ENCODE data around the gene TFG.

The TFG gene

DNA sequence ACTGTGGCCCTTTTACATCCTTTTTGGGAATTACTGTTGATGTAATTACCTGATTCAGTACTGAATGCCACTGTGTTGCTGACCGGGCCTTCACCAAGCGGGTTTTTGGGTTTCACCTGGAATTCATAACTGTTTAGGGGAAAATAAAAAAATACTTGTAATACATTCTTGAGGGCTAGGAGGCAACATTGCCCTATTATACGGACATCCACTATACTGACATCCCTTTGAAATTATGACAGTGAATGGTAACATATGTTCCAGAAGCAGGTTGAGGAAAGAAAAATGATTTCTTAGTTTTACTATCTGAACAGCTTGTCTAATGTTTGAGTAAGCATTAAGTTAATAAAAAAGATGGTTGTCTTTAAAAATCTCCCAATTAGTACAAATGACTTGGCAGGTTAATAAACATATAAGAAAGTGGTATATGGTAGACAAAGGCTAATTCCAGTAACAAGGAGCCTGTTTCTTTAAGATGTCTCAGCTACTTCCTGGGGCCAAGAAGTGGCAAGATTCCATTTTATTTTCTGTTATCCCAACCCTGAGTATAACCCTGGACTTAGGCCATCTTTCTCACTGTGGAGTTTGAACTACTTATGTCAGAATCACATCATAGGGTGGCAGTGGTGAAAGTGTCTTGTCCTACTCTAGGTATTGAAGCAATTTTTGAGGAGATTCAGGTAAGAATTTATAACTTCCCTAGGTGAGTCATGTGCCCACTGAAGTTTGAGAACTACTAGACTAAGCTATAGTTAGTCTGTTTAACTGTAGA is 45.5 kb downstream of the TFG start:
- Histone ChIP-seq H3K4me1 (ENCODE audit: control insufficient read depth, insufficient read depth, low read length) (peaks cover 50% of the 10 kb centered on the region), H3K4me3 (ENCODE audit: low read depth, low read length) (no peak overlapping the region), H3K36me3 (ENCODE audit: control insufficient read depth, insufficient read depth, low read length) (peaks cover 18% of the 10 kb centered on the region), H3K27me3 (ENCODE audit: control insufficient read depth, insufficient read depth, low read length) (no peaks in the 10 kb centered on the region), H3K27ac (ENCODE audit: low read depth, low read length) (no peak overlapping the region), H3K9ac (ENCODE audit: low read depth, low read length) (no peak overlapping the region), H3K9me3 (ENCODE audit: control insufficient read depth, insufficient read depth, low read length) (no peaks in the 10 kb centered on the region)

- H3K4me3 ChIP-seq (ENCODE audit: low read depth, low read length): no peak overlapping the region
- H3K9ac ChIP-seq (ENCODE audit: low read depth, low read length): no peak overlapping the region
- H3K27ac ChIP-seq (ENCODE audit: low read depth, low read length): no peak overlapping the region
- 0 out of 2 replicates have a peak, but pooled peaks cover 1% of the 10 kb centered on the region for H3K36me3 ChIP-seq (ENCODE audit: control insufficient read depth, insufficient read depth, low read length)
- no peaks in the 10 kb centered on the region for H3K9me3 ChIP-seq (ENCODE audit: control insufficient read depth, insufficient read depth, low read length)
- H3K4me1 ChIP-seq (ENCODE audit: control insufficient read depth, insufficient read depth, low read length): peaks cover 51% of the 10 kb centered on the region
- no peaks in the 10 kb centered on the region for H3K27me3 ChIP-seq (ENCODE audit: control insufficient read depth, insufficient read depth, low read length)
Measured at GRCh38 chr3:100756441-100756840, 47.1 kb downstream of the TFG start.

DNA sequence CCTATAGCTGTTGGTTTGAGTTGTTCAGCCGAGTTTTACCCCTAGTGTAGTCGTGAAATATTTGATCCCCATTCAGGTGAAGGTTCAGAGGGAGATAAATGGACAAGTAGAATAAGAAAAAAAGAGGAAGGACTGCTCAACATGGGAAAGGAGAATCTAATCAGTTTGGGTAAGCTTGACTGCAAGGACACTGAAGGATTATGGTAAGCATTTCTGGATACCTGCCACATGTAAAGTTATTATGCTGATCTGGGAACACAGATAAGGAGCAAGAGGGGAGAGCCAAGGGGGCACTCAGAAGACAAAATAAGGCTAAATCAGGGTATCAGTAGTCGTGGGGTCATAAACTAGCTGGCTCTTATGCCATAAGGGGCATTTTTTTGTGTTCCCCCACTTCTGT is 49.9 kb downstream of the TFG start:
- Histone ChIP-seq H3K4me3 (ENCODE audit: low read depth, low read length) (no peak overlapping the region), H3K36me3 (ENCODE audit: control insufficient read depth, insufficient read depth, low read length) (no peaks in the 10 kb centered on the region), H3K9ac (ENCODE audit: low read depth, low read length) (no peak overlapping the region), H3K27me3 (ENCODE audit: control insufficient read depth, insufficient read depth, low read length) (no peaks in the 10 kb centered on the region), H3K27ac (ENCODE audit: low read depth, low read length) (no peak overlapping the region), H3K4me1 (ENCODE audit: control insufficient read depth, insufficient read depth, low read length) (peaks cover 37% of the 10 kb centered on the region), H3K9me3 (ENCODE audit: control insufficient read depth, insufficient read depth, low read length) (no peaks in the 10 kb centered on the region)

GRCh38 chr3:100759950-100760349 is 50.7 kb downstream of the TFG start:
- Histone ChIP-seq H3K9ac (ENCODE audit: low read depth, low read length) (no peak overlapping the region), H3K4me3 (ENCODE audit: low read depth, low read length) (no peak overlapping the region), H3K27me3 (ENCODE audit: control insufficient read depth, insufficient read depth, low read length) (no peaks in the 10 kb centered on the region), H3K36me3 (ENCODE audit: control insufficient read depth, insufficient read depth, low read length) (no peaks in the 10 kb centered on the region), H3K27ac (ENCODE audit: low read depth, low read length) (no peak overlapping the region), H3K9me3 (ENCODE audit: control insufficient read depth, insufficient read depth, low read length) (no peaks in the 10 kb centered on the region), H3K4me1 (ENCODE audit: control insufficient read depth, insufficient read depth, low read length) (peaks cover 29% of the 10 kb centered on the region)

GRCh38 chr3:100760377-100760776 is 51.1 kb downstream of the TFG start:
- Histone ChIP-seq H3K4me3 (ENCODE audit: low read depth, low read length) (no peak overlapping the region), H3K4me1 (ENCODE audit: control insufficient read depth, insufficient read depth, low read length) (peaks cover 25% of the 10 kb centered on the region), H3K27me3 (ENCODE audit: control insufficient read depth, insufficient read depth, low read length) (no peaks in the 10 kb centered on the region), H3K36me3 (ENCODE audit: control insufficient read depth, insufficient read depth, low read length) (no peaks in the 10 kb centered on the region), H3K9me3 (ENCODE audit: control insufficient read depth, insufficient read depth, low read length) (no peaks in the 10 kb centered on the region), H3K27ac (ENCODE audit: low read depth, low read length) (no peak overlapping the region), H3K9ac (ENCODE audit: low read depth, low read length) (no peak overlapping the region)

DNA sequence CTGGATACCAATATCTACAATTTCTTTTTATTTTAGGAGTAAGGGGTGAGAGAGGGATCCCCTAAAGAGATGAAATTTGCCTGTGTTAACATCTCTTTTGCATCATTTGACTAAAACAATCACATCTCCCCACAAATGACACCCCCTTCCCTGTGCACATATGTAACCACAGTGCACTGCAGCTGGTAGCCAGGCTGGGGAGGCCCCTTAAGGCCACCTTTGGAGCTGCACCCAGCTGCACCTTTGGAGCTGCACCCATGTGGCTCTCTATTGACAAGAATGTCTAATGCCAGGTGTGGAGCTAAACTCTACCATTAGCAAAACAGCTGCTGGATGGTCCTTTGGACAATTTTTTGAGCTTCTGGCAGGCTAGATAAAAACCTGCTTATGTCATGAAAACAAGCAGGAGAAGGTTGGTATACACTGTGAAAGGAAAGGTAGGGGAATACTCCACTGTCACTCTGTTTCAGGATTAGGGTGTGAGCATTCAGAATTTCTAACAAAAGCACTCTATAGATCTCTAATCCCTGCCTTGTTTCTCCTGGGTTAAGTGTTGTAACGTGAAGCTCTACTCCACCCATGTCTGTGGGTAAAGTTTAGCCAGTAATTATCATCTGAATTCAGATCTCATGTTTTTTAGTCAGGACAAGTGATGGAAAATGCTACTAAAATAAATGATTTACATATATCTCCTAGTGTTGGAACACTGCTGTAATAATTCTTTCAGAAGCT is 52.1 kb downstream of the TFG start:
- Histone ChIP-seq H3K9me3 (ENCODE audit: control insufficient read depth, insufficient read depth, low read length) (no peaks in the 10 kb centered on the region), H3K36me3 (ENCODE audit: control insufficient read depth, insufficient read depth, low read length) (no peaks in the 10 kb centered on the region), H3K9ac (ENCODE audit: low read depth, low read length) (no peak overlapping the region), H3K4me3 (ENCODE audit: low read depth, low read length) (no peak overlapping the region), H3K27me3 (ENCODE audit: control insufficient read depth, insufficient read depth, low read length) (no peaks in the 10 kb centered on the region), H3K4me1 (ENCODE audit: control insufficient read depth, insufficient read depth, low read length) (peaks cover 25% of the 10 kb centered on the region), H3K27ac (ENCODE audit: low read depth, low read length) (no peak overlapping the region)

DNA sequence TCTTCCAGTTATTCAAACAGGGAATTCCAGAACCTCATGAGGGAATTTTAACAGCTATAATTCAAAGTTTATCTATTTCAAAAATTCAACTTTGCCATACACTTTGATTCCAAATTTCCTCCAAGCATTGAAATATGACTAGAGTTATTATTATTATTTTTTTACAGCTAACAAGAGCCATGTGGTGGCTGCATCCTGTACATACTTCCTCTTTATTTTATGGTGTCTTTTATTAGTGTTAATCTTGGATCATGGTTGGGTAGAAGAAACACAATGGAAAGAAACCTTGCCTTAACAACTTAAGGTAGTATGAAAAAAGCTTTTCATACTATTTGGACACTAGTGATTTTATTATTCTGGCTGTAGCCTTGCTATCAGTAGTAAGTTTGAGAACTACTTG is 52.7 kb downstream of the TFG start:
- no peak overlapping the region for H3K9ac ChIP-seq (ENCODE audit: low read depth, low read length)
- peaks cover 25% of the 10 kb centered on the region for H3K4me1 ChIP-seq (ENCODE audit: control insufficient read depth, insufficient read depth, low read length)
- H3K27ac ChIP-seq (ENCODE audit: low read depth, low read length): no peak overlapping the region
- H3K36me3 ChIP-seq (ENCODE audit: control insufficient read depth, insufficient read depth, low read length): no peaks in the 10 kb centered on the region
- no peaks in the 10 kb centered on the region for H3K9me3 ChIP-seq (ENCODE audit: control insufficient read depth, insufficient read depth, low read length)
- no peak overlapping the region for H3K4me3 ChIP-seq (ENCODE audit: low read depth, low read length)
- no peaks in the 10 kb centered on the region for H3K27me3 ChIP-seq (ENCODE audit: control insufficient read depth, insufficient read depth, low read length)

- Histone ChIP-seq H3K4me3 (ENCODE audit: low read depth, low read length) (no peak overlapping the region), H3K36me3 (ENCODE audit: control insufficient read depth, insufficient read depth, low read length) (no peaks in the 10 kb centered on the region), H3K27ac (ENCODE audit: low read depth, low read length) (no peak overlapping the region), H3K9ac (ENCODE audit: low read depth, low read length) (no peak overlapping the region), H3K9me3 (ENCODE audit: control insufficient read depth, insufficient read depth, low read length) (no peaks in the 10 kb centered on the region), H3K27me3 (ENCODE audit: control insufficient read depth, insufficient read depth, low read length) (no peaks in the 10 kb centered on the region), H3K4me1 (ENCODE audit: control insufficient read depth, insufficient read depth, low read length) (peaks cover 20% of the 10 kb centered on the region)
Measured at GRCh38 chr3:100765437-100765975, 56.2 kb downstream of the TFG start.

- no peak overlapping the region for H3K27ac ChIP-seq (ENCODE audit: low read depth, low read length)
- H3K4me3 ChIP-seq (ENCODE audit: low read depth, low read length): no peak overlapping the region
- no peak overlapping the region for H3K9ac ChIP-seq (ENCODE audit: low read depth, low read length)
- H3K27me3 ChIP-seq (ENCODE audit: control insufficient read depth, insufficient read depth, low read length): no peaks in the 10 kb centered on the region
- H3K36me3 ChIP-seq (ENCODE audit: control insufficient read depth, insufficient read depth, low read length): no peaks in the 10 kb centered on the region
- H3K4me1 ChIP-seq (ENCODE audit: control insufficient read depth, insufficient read depth, low read length): peaks cover 21% of the 10 kb centered on the region
- H3K9me3 ChIP-seq (ENCODE audit: control insufficient read depth, insufficient read depth, low read length): no peaks in the 10 kb centered on the region
Measured at GRCh38 chr3:100766069-100766468, 56.8 kb downstream of the TFG start.

GRCh38 chr3:100769693-100770092 is 60.4 kb downstream of the TFG start:
- Histone ChIP-seq H3K9me3 (ENCODE audit: control insufficient read depth, insufficient read depth, low read length) (no peaks in the 10 kb centered on the region), H3K27ac (ENCODE audit: low read depth, low read length) (peak overlapping the region; percentile 59), H3K4me3 (ENCODE audit: low read depth, low read length) (no peak overlapping the region), H3K9ac (ENCODE audit: low read depth, low read length) (no peak overlapping the region), H3K36me3 (ENCODE audit: control insufficient read depth, insufficient read depth, low read length) (no peaks in the 10 kb centered on the region), H3K4me1 (ENCODE audit: control insufficient read depth, insufficient read depth, low read length) (peaks cover 17% of the 10 kb centered on the region), H3K27me3 (ENCODE audit: control insufficient read depth, insufficient read depth, low read length) (no peaks in the 10 kb centered on the region)

- H3K36me3 ChIP-seq (ENCODE audit: control insufficient read depth, insufficient read depth, low read length): no peaks in the 10 kb centered on the region
- no peak overlapping the region for H3K27ac ChIP-seq (ENCODE audit: low read depth, low read length)
- H3K9ac ChIP-seq (ENCODE audit: low read depth, low read length): no peak overlapping the region
- peaks cover 4% of the 10 kb centered on the region; the same call in 1 of the 2 replicates for H3K4me1 ChIP-seq (ENCODE audit: control insufficient read depth, insufficient read depth, low read length)
- no peak overlapping the region for H3K4me3 ChIP-seq (ENCODE audit: low read depth, low read length)
- no peaks in the 10 kb centered on the region for H3K9me3 ChIP-seq (ENCODE audit: control insufficient read depth, insufficient read depth, low read length)
- no peaks in the 10 kb centered on the region for H3K27me3 ChIP-seq (ENCODE audit: control insufficient read depth, insufficient read depth, low read length)
Measured at GRCh38 chr3:100775226-100775625, 65.9 kb downstream of the TFG start.

All from HUES48 (cell line).